Fibroblast of lung (primary cell): ENCODE results near the gene DLGAP1. TPM values are rescaled to one million over a fixed set of nuclear protein-coding genes. Genes with fewer than 3 reads are reported as not detected.

ENCODE experiments used
- DNase-seq, 2 donors: peaks; one replicate each; pipeline versions ENCODE4 v3.0.0 to v3.0.0-alpha.2; 2010; ENCODE audit warnings: low read depth in 2 of 2
- H2AFZ ChIP-seq: 2 replicates; pipeline ENCODE4 v1.5.1; 2012; ENCODE audit warnings: low read length, control low read depth, inconsistent platforms
- H3K27ac ChIP-seq: 2 replicates; pipeline ENCODE4 v1.5.1; 2011; ENCODE audit warnings: low read length, control low read depth; ENCODE audit not compliant: insufficient read depth
- H3K27me3 ChIP-seq: 2 replicates; pipeline ENCODE4 v1.5.1; 2011; ENCODE audit warnings: mild to moderate bottlenecking, low read length; ENCODE audit not compliant: control insufficient read depth, insufficient read depth
- H3K36me3 ChIP-seq: 2 replicates; pipeline ENCODE4 v1.5.1; 2011; ENCODE audit warnings: low read length; ENCODE audit not compliant: control insufficient read depth, insufficient read depth
- H3K4me1 ChIP-seq: 2 replicates; pipeline ENCODE4 v1.5.1; 2011; ENCODE audit warnings: low read length; ENCODE audit not compliant: control insufficient read depth, insufficient read depth; ENCODE audit errors: extremely low read depth
- H3K4me2 ChIP-seq: 2 replicates; pipeline ENCODE4 v1.5.1; 2011; ENCODE audit warnings: low read length, control low read depth; ENCODE audit not compliant: insufficient read depth; ENCODE audit errors: extremely low read depth
- H3K4me3 ChIP-seq, 4 experiments: fragments of 200-600 bp in 1 of 4; sonication (generic) in 1 of 4; replicated peaks in 1 of 4; 2 replicates each; pipeline ENCODE4 v1.5.1; 2011 to 2016; ENCODE audit warnings: low read length in 4 of 4, low read depth in 3 of 4, mild to moderate bottlenecking in 3 of 4, control low read depth in 2 of 4, inconsistent platforms in 1 of 4, mixed read lengths in 1 of 4; ENCODE audit not compliant: insufficient read depth in 1 of 4; ENCODE audit errors: control extremely low read depth in 1 of 4
- H3K79me2 ChIP-seq: 2 replicates; pipeline ENCODE4 v1.5.1; 2012; ENCODE audit warnings: mild to moderate bottlenecking, low read length, inconsistent platforms; ENCODE audit not compliant: control insufficient read depth, insufficient read depth
- H3K9ac ChIP-seq: 2 replicates; pipeline ENCODE4 v1.5.1; 2011; ENCODE audit warnings: mild to moderate bottlenecking, low read length, control low read depth; ENCODE audit not compliant: insufficient read depth
- H3K9me3 ChIP-seq: 2 replicates; pipeline ENCODE4 v1.5.1; 2012; ENCODE audit warnings: low read depth, low read length; ENCODE audit not compliant: control insufficient read depth, insufficient read depth
- H4K20me1 ChIP-seq: 2 replicates; pipeline ENCODE4 v1.5.1; 2011; ENCODE audit warnings: low read length; ENCODE audit not compliant: control insufficient read depth, insufficient read depth; ENCODE audit errors: extremely low read depth
- CTCF ChIP-seq, 2 donors: IDR thresholded peaks in 1 of 2; conservative IDR thresholded peaks in 1 of 2; 1 replicate in 1 of 2; 2 replicates in 1 of 2; pipeline ENCODE4 v1.5.1; 2011 to 2012; ENCODE audit warnings: low read length in 2 of 2, control low read depth in 1 of 2, inconsistent platforms in 1 of 2, low read depth in 1 of 2, mild to moderate bottlenecking in 1 of 2
- EZH2 ChIP-seq: IDR thresholded peaks from 2 replicates; pipeline ENCODE4 v1.5.1; 2012; ENCODE audit warnings: low read length, control low read depth, mild to moderate bottlenecking; ENCODE audit errors: missing control alignments
- polyA plus RNA-seq, 2 donors: library from polyadenylated mRNA; depleted of rRNA in 1 of 2; stranded (reverse) in 1 of 2; unstranded in 1 of 2; fragments of >200 nt; gene quantifications; 2 replicates each; pipeline ENCODE4 v1.2.1, GENCODE V29; 2011 to 2012; ENCODE audit warnings: missing spikeins in 1 of 2
- total RNA-seq: library from RNA; depleted of rRNA; stranded (reverse); fragments of >200 nt; gene quantifications from 2 replicates; pipeline ENCODE4 v1.2.1, GENCODE V29; 2014

The DLGAP1 gene
- total and polyA plus RNA-seq, 2 donors (not counting 1 experiment from before 2014, with no cell fraction given): 0.16 to 0.17 TPM

- H3K4me2 ChIP-seq: no peak overlapping the region
- no peak overlapping the region for H3K4me3 ChIP-seq
- no peak overlapping the region for H3K27ac ChIP-seq
- H3K9ac ChIP-seq: no peak overlapping the region
- DNase-seq: peak in 1 of 2 donors; percentile 1
- no peaks in the 10 kb centered on the region for H3K36me3 ChIP-seq
- no peak overlapping the region for H2AFZ ChIP-seq
- peaks cover 3% of the 10 kb centered on the region for H3K27me3 ChIP-seq
- H3K9me3 ChIP-seq: no peaks in the 10 kb centered on the region
- H4K20me1 ChIP-seq: no peaks in the 10 kb centered on the region
- no peaks in the 10 kb centered on the region for H3K4me1 ChIP-seq
- TF ChIP-seq EZH2: no peak
- no peak for TF ChIP-seq CTCF (conservative IDR thresholded peaks at IDR 0.05 in 1 of 2, IDR thresholded peaks at IDR 0.05 in 1 of 2; ENCODE audit: low read depth in 1 of 2, low read length in 2 of 2)
- no peaks in the 10 kb centered on the region for H3K79me2 ChIP-seq
Measured at GRCh38 chr18:4450065-4450658, 4.9 kb downstream of the DLGAP1 start.

GRCh38 chr18:4445902-4446301 is 9.2 kb downstream of the DLGAP1 start:
- Histone ChIP-seq H2AFZ (no peak overlapping the region), H3K9ac (no peak overlapping the region), H3K27me3 (no peaks in the 10 kb centered on the region), H4K20me1 (no peaks in the 10 kb centered on the region), H3K9me3 (no peaks in the 10 kb centered on the region), H3K79me2 (no peaks in the 10 kb centered on the region), H3K36me3 (no peaks in the 10 kb centered on the region), H3K4me1 (no peaks in the 10 kb centered on the region), H3K4me2 (no peak overlapping the region), H3K27ac (no peak overlapping the region), H3K4me3 (no peak overlapping the region)
- TF ChIP-seq EZH2 (no peak), CTCF (conservative IDR thresholded peaks at IDR 0.05 in 1 of 2, IDR thresholded peaks at IDR 0.05 in 1 of 2; ENCODE audit: low read depth in 1 of 2, low read length in 2 of 2) (no peak)
- no peak for DNase-seq

GRCh38 chr18:4444306-4444705 is 10.8 kb downstream of the DLGAP1 start:
- TF ChIP-seq EZH2 (no peak), CTCF (conservative IDR thresholded peaks at IDR 0.05 in 1 of 2, IDR thresholded peaks at IDR 0.05 in 1 of 2; ENCODE audit: low read depth in 1 of 2, low read length in 2 of 2) (no peak)
- DNase-seq: no peak
- H3K9ac ChIP-seq: no peak overlapping the region
- H3K36me3 ChIP-seq: no peaks in the 10 kb centered on the region
- H3K9me3 ChIP-seq: no peaks in the 10 kb centered on the region
- no peaks in the 10 kb centered on the region for H3K27me3 ChIP-seq
- H2AFZ ChIP-seq: no peak overlapping the region
- H3K4me1 ChIP-seq: no peaks in the 10 kb centered on the region
- no peaks in the 10 kb centered on the region for H4K20me1 ChIP-seq
- no peaks in the 10 kb centered on the region for H3K79me2 ChIP-seq
- no peak overlapping the region for H3K4me3 ChIP-seq
- no peak overlapping the region for H3K4me2 ChIP-seq
- no peak overlapping the region for H3K27ac ChIP-seq
